Loucy (cell line): ENCODE data around the gene DEPDC7.

Experiments used
- CTCF ChIP-seq: fragments of 200-600 bp; sonication (generic); conservative IDR thresholded peaks from 2 replicates; pipeline ENCODE4 v1.5.1; 2014; ENCODE audit warnings: mild to moderate bottlenecking, antibody characterized with exemption, low read length
- EZH2phosphoT487 ChIP-seq: fragments of 200-600 bp; IDR thresholded peaks from 2 replicates; pipeline ENCODE4 v1.6.1; 2018; ENCODE audit warnings: antibody characterized with exemption, mild to moderate bottlenecking, moderate library complexity, borderline replicate concordance

- TF ChIP-seq CTCF = no peak
- no peak for TF ChIP-seq EZH2phosphoT487
Observed at GRCh38 chr11:33057284-33057683, 41.6 kb downstream of the DEPDC7 start.
